Measurements from ENCODE around the gene DHX30.

DNA sequence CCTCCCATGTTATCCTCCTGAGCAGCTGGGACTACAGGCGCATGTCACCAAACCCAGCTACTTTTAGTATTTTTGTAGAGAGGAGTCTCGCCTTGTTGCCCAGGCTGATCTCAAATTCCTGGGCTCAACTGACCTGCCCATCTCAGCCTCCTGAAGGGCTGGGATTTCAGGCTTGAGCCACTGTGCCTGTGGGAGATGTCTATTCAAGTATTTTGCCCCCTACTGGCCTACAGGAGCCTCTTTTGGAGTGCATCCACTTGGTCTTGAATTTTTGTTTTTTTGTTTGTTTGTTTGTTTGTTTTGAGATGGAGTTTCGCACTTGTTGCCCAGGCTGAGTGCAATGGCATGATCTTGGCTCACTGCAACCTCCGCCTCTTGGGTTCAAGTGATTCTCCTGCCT lies 3.2 kb upstream of the DHX30 start:
- TF ChIP-seq CTCF (IDR thresholded peaks at IDR 0.05) (no peak), POLR2A (IDR thresholded peaks at IDR 0.05) (no peak)

Data from breast epithelium (tissue), 3 donors.